AG08396 (cell line): ENCODE results near the gene FAM222B.
"Not testable (repeated sequence)": the region's sequence is repeated elsewhere in the genome, so short reads cannot be mapped to it uniquely, and the experiment has no call there.

Experiments used
- DNase-seq: peaks from one replicate; pipeline ENCODE4 v3.0.0; 2012; ENCODE audit warnings: low spot score, mixed read lengths

FAM222B gene

DNA sequence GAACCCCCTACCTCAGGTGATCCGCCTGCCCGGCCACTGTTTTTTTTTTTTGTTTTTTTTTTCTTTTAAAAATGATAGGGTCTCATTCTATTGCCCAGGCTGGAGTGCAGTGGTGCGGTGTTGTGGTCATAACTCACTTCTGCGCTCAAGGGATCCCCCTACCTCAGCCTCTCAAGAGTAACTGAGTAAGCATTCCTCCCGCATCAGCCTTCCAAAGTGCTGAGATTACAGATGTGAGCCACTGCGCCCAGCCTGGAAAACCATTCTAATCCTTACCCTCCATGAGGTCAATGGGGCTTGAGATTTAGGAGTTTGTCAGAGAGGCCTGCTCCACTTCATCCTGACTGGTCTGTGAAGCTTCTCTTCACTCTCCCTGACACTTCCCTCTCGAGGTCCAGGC, 24.7 kb upstream of the FAM222B start:
- no peak for DNase-seq

DNA sequence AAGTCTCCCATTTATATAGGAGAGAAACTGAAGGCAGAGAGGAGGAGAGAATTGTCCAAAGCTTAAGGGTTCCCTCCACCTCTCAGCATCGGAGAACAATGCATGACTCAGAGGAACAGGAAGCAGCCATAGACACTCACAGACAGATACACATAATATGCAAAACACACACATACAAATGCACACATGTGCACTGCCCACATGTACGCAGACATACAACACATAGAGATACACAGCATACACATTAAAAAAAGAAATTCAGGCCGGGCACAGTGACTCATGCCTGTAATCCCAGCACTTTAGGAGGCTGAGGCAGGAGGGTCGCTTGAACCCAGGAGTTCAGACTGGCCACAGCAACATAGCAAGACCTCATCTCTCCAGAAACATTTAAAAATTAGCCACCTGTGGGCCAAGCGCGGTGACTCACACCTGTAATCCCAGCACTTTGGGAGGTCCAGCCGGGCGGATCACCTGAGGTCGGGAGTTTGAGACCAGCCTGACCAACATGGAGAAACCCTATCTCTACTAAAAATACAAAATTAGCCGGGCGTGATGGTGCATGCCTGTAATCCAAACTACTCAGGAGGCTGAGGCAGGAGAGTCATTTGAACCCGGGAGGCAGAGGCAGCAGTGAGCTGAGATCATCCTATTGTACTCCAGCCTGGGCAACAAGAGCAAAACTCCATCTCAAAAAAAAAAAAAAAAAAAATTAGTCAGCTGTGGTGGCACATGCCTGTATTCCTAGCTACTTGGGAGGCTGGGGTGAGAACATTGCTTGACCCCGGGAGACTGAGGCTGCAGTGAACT, 23.6 kb upstream of the FAM222B start:
- DNase-seq = no peak

GRCh38 chr17:28864991-28865849, 22.6 kb upstream of the FAM222B start:
- DNase-seq = no peak

DNA sequence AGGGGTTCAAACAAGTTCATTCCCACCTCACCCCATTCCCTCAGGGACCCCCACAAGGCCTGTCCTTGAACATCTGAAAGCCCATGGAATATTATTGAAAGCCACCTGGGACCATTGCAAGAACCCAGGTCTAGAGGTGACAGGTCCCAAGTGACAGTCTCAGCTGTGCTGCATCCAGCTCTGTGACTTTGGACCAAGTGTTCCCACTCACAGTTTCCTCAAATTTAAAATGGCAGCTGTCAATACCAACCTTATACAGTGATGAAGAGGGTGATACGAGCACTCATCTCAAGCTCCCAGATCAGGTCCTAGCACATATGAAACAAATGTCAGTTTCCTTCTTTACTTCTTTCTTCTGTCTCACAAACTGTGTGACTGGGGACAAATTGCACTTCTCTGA, 21.4 kb upstream of the FAM222B start:
- no peak for DNase-seq

GRCh38 chr17:28862561-28862960, 20.0 kb upstream of the FAM222B start:
- DNase-seq = no peak

- DNase-seq = no peak
Observed at GRCh38 chr17:28861393-28862203, 19.0 kb upstream of the FAM222B start.

DNA sequence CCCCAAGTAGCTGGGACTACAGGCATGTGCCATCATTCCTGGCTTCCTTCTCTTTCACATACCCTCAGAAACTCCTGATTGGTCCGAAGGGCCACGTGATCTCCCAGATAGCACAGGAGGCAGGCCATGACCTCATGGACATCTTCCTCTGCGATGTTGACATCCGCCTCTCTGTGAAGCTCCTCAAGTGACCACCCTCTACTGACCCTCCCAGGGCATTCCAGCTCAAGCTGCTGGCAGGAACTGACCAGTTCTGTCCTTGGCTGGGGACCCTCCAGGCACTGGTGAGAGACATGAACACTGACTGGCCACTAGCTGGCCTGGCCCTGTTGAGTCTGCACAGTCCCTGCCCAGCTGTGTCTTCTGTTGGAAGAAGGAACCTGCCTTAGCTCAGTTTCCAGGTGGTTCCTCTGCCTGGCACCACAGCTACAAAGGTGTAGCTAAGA, 17.8 kb upstream of the FAM222B start:
- DNase-seq = no peak

GRCh38 chr17:28858801-28859355, 16.3 kb upstream of the FAM222B start:
- no peak for DNase-seq

GRCh38 chr17:28857905-28858800, 15.6 kb upstream of the FAM222B start:
- DNase-seq = no peak

DNA sequence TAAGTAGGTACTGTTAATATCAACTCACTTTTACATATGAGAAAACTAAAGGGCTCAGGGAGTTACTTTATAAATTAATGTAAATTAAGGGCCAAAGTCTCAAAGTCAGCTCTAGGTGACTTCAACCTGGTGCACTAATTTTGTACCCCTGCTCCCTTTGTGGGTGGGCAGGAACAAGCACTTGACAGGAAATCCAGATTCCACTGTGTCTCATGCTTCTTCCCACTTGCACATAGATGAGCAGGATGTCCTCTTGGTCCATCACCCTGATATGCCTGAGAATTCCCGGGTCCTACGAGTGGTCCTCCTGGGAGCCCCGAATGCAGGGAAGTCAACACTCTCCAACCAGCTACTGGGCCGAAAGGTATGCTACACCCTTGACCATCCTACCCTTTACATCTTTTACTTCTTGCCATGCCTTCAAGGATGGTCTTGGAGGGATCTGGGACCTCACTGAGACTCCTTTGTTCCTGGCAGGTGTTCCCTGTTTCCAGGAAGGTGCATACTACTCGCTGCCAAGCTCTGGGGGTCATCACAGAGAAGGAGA, 13.5 kb upstream of the FAM222B start:
- no peak for DNase-seq

- no peak for DNase-seq
Observed at GRCh38 chr17:28855336-28855679, 12.7 kb upstream of the FAM222B start.

DNA sequence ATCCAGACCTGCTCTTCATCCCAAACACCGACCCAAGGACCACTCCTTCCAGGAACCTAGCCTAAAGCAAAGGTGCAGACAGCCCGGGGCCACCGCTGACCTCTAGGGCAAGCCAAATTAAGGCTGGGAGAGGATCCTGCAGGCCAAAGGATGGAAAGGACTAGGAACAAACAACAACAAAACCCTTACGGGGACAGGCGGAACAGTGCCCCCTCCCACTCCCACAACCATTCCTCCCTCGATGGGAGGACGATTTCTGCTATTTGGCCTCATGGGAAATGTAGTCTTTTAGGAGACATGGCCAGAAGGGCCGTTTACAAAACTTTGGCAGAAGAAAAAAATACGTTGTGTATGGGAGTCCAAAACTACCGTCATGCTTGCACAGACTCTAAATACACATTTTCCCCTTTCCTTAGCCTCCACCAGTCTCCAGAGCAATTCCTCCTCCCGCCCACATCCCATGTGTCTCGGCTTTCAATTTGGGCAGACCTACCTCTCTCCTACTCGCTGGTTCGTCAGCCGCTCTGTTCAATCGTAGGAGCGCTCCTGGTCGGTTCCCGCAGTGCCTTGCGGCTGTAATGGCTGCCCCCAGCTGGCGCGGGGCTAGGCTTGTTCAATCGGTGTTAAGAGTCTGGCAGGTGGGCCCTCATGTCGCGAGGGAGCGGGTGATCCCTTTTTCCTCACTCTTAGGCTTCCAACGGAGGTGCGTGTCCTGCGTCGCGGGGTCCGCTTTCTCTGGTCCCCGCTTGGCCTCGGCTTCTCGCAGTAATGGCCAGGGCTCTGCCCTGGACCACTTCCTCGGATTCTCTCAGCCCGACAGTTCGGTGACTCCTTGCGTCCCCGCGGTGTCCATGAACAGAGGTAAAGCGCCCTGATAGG, 12.1 kb upstream of the FAM222B start, which contains the start of gene ERAL1:
TSS of gene ERAL1 (plus strand) at position 560 of the 879 bp plus-strand sequence. CDS start at position 579, 19 bp downstream.
- peak; percentile 91 for DNase-seq

DNA sequence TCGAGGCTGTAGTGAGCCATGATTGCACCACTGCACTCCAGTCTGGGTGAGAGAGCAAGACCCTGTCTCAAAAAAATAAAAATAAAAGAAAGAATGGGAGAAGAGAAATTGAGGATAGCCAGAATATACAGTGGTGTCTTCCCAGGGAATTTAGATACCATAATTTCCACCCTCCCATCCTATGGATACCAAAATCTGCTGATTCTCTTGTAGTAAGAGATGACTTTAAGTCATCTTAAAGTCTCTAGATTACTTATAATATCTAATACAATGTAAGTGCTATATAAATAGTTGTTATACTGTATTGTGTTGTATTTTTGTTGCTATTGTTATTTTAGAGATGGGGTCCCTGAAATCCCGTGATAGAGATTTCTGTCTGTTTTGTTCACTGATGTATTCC, 10.7 kb upstream of the FAM222B start:
- no peak for DNase-seq

DNA sequence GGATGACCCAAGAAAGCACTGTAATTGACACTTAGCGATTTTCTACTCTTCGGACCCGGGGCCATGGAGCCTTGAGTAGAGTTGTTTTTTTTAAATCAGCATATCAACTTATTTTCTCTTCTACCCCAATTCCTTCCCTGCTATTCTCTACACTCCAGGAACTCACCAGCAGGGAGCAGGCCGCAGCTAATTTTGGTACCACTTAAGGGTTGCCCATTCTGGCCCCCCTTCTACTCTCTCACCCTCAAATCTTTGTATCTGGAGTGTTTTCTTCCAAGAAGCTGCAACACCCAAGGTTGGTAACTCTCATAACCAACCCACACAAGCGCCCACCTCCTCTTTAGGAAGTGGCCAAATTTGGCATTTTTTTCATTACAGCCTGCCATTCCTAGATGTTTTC, 6.7 kb upstream of the FAM222B start:
- no peak for DNase-seq

DNA sequence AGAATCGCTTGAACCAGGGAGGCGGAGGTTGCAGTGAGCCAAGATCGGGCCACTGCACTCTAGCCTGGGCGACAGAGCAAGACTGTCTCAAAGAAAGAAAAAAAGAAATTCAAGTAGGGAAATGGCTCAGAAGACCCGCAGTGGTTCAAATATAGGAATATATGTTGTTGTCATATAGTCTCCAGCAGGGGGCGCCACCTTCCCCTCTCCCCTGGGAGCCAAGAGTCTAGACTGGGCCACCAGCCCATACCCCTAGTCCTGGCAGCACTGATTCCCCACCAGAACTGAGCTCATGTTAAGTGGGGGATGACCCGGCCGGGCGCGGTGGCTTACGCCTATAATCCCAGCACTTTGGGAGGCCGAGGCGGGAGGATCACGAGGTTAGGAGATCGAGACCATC, 6.1 kb upstream of the FAM222B start:
- peak; percentile 23 for DNase-seq

DNA sequence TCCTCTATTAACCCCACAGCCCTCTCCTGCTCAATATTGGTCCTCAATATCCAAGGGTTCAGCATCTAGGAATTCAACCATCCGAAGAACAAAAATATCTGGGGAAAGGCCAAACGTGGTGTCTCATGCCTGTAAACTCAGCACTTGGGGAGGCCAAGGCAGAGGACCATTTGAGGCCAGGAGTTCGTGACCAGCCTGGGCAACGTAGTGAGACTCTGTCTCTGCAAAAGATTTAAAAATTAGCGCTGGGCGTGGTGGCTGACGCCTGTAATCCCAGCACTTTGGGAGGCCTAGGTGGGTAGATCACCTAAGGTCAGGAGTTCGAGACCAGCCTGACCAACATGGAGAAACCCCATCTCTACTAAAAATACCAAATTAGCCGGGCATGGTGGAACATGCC, 4.1 kb upstream of the FAM222B start:
- DNase-seq = not testable (repeated sequence)

DNA sequence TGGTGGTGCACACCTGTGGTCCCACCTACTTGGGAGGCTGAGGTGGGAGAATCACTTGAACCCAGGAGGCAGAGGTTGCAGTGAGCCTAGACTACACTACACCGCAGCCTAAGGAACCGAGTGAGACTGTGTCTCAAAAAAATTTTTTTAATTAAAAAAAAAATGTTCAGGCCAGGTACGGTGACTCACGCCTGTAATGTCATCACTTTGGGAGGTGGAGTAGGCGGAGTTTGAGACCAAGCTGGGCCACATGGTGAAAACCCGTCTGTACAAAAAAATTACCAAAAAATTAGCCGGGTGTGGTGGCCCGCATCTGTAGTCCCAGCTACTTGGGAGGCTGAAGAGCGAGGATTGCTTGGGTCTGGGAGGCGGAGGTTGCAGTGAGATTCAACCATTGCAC, 3.6 kb upstream of the FAM222B start:
- DNase-seq = no peak

- no peak for DNase-seq
Observed at GRCh38 chr17:28843816-28844148, 1.2 kb upstream of the FAM222B start.

- DNase-seq = no peak
Observed at GRCh38 chr17:28841901-28842281, 699 bp downstream of the FAM222B start.

- no peak for DNase-seq
Observed at GRCh38 chr17:28839221-28839620, 3.4 kb downstream of the FAM222B start.
